ENCODE measurements around the gene CNST.
A peak's percentile ranks its signal among the peaks of the same experiment; 100 is the strongest.
"Not testable (repeated sequence)": the region's sequence is repeated elsewhere in the genome, so short reads cannot be mapped to it uniquely, and the experiment has no call there.

Gene CNST

GRCh38 chr1:246632281-246633168, 66.3 kb downstream of the CNST start:
- Histone ChIP-seq H3K9ac (ENCODE audit: low read depth, low read length) (peak overlapping the region; percentile 44), H3K9me3 (replicated peaks; ENCODE audit: low read length) (no peaks in the 10 kb centered on the region), H3K27me3 (ENCODE audit: control insufficient read depth, insufficient read depth, low read length) (no peaks in the 10 kb centered on the region), H3K4me2 (ENCODE audit: low read length) (peak overlapping the region; percentile 22), H3K4me1 (ENCODE audit: control insufficient read depth, insufficient read depth, low read length) (peaks cover 21% of the 10 kb centered on the region), H3K4me3 (ENCODE audit: low read length) (no peak overlapping the region), H3K36me3 (ENCODE audit: insufficient read depth, low read length) (peaks cover 14% of the 10 kb centered on the region)

GRCh38 chr1:246634659-246635058, 68.4 kb downstream of the CNST start:
- not testable (repeated sequence) for H3K4me2 ChIP-seq (ENCODE audit: low read length); H3K27me3 ChIP-seq (ENCODE audit: control insufficient read depth, insufficient read depth, low read length); H3K9ac ChIP-seq (ENCODE audit: low read depth, low read length); H3K4me3 ChIP-seq (ENCODE audit: low read length); H3K9me3 ChIP-seq (replicated peaks; ENCODE audit: low read length)
- Histone ChIP-seq H3K4me1 (ENCODE audit: control insufficient read depth, insufficient read depth, low read length) (peaks cover 21% of the 10 kb centered on the region), H3K36me3 (ENCODE audit: insufficient read depth, low read length) (peaks cover 20% of the 10 kb centered on the region)

- no peaks in the 10 kb centered on the region for H3K4me1 ChIP-seq (ENCODE audit: control insufficient read depth, insufficient read depth, low read length)
- peaks cover 20% of the 10 kb centered on the region for H3K36me3 ChIP-seq (ENCODE audit: insufficient read depth, low read length)
- no peak overlapping the region for H3K9ac ChIP-seq (ENCODE audit: low read depth, low read length)
- no peaks in the 10 kb centered on the region for H3K27me3 ChIP-seq (ENCODE audit: control insufficient read depth, insufficient read depth, low read length)
- no peaks in the 10 kb centered on the region for H3K9me3 ChIP-seq (replicated peaks; ENCODE audit: low read length)
- no peak overlapping the region for H3K4me2 ChIP-seq (ENCODE audit: low read length)
- H3K4me3 ChIP-seq (ENCODE audit: low read length), result no peak overlapping the region
Measured at GRCh38 chr1:246638941-246639655, 72.8 kb downstream of the CNST start.

- Histone ChIP-seq H3K4me1 (ENCODE audit: control insufficient read depth, insufficient read depth, low read length) (no peaks in the 10 kb centered on the region), H3K27me3 (ENCODE audit: control insufficient read depth, insufficient read depth, low read length) (no peaks in the 10 kb centered on the region), H3K4me2 (ENCODE audit: low read length) (no peak overlapping the region), H3K4me3 (ENCODE audit: low read length) (no peak overlapping the region), H3K9ac (ENCODE audit: low read depth, low read length) (no peak overlapping the region), H3K36me3 (ENCODE audit: insufficient read depth, low read length) (peaks cover 25% of the 10 kb centered on the region), H3K9me3 (replicated peaks; ENCODE audit: low read length) (no peaks in the 10 kb centered on the region)
Measured at GRCh38 chr1:246639732-246640131, 73.5 kb downstream of the CNST start.

GRCh38 chr1:246640747-246641146, 74.5 kb downstream of the CNST start:
- Histone ChIP-seq H3K9ac (ENCODE audit: low read depth, low read length) (no peak overlapping the region), H3K27me3 (ENCODE audit: control insufficient read depth, insufficient read depth, low read length) (no peaks in the 10 kb centered on the region), H3K36me3 (ENCODE audit: insufficient read depth, low read length) (peaks cover 25% of the 10 kb centered on the region), H3K4me1 (ENCODE audit: control insufficient read depth, insufficient read depth, low read length) (no peaks in the 10 kb centered on the region), H3K4me2 (ENCODE audit: low read length) (no peak overlapping the region), H3K9me3 (replicated peaks; ENCODE audit: low read length) (no peaks in the 10 kb centered on the region), H3K4me3 (ENCODE audit: low read length) (no peak overlapping the region)

GRCh38 chr1:246641394-246641793, 75.1 kb downstream of the CNST start:
- Histone ChIP-seq H3K36me3 (ENCODE audit: insufficient read depth, low read length) (peaks cover 22% of the 10 kb centered on the region), H3K4me3 (ENCODE audit: low read length) (no peak overlapping the region), H3K9ac (ENCODE audit: low read depth, low read length) (no peak overlapping the region), H3K4me2 (ENCODE audit: low read length) (no peak overlapping the region), H3K27me3 (ENCODE audit: control insufficient read depth, insufficient read depth, low read length) (no peaks in the 10 kb centered on the region), H3K9me3 (replicated peaks; ENCODE audit: low read length) (no peaks in the 10 kb centered on the region), H3K4me1 (ENCODE audit: control insufficient read depth, insufficient read depth, low read length) (no peaks in the 10 kb centered on the region)

GRCh38 chr1:246642719-246643118, 76.5 kb downstream of the CNST start:
- H3K27me3 ChIP-seq (ENCODE audit: control insufficient read depth, insufficient read depth, low read length), result no peaks in the 10 kb centered on the region
- H3K36me3 ChIP-seq (ENCODE audit: insufficient read depth, low read length), result peaks cover 15% of the 10 kb centered on the region
- H3K4me2 ChIP-seq (ENCODE audit: low read length), result no peak overlapping the region
- H3K4me3 ChIP-seq (ENCODE audit: low read length), result no peak overlapping the region
- H3K9ac ChIP-seq (ENCODE audit: low read depth, low read length), result no peak overlapping the region
- H3K4me1 ChIP-seq (ENCODE audit: control insufficient read depth, insufficient read depth, low read length), result peaks cover 4% of the 10 kb centered on the region
- no peaks in the 10 kb centered on the region for H3K9me3 ChIP-seq (replicated peaks; ENCODE audit: low read length)

- Histone ChIP-seq H3K9ac (ENCODE audit: low read depth, low read length) (peak overlapping the region; percentile 39), H3K9me3 (replicated peaks; ENCODE audit: low read length) (no peaks in the 10 kb centered on the region), H3K27me3 (ENCODE audit: control insufficient read depth, insufficient read depth, low read length) (no peaks in the 10 kb centered on the region), H3K4me3 (ENCODE audit: low read length) (peak overlapping the region; percentile 22), H3K36me3 (ENCODE audit: insufficient read depth, low read length) (peaks cover 21% of the 10 kb centered on the region), H3K4me2 (ENCODE audit: low read length) (peak overlapping the region; percentile 71), H3K4me1 (ENCODE audit: control insufficient read depth, insufficient read depth, low read length) (peaks cover 4% of the 10 kb centered on the region)
Measured at GRCh38 chr1:246647113-246647512, 80.9 kb downstream of the CNST start.

GRCh38 chr1:246647513-246647912, 81.3 kb downstream of the CNST start:
- Histone ChIP-seq H3K4me3 (ENCODE audit: low read length) (peak overlapping the region; percentile 22), H3K4me2 (ENCODE audit: low read length) (peak overlapping the region; percentile 71), H3K27me3 (ENCODE audit: control insufficient read depth, insufficient read depth, low read length) (no peaks in the 10 kb centered on the region), H3K9me3 (replicated peaks; ENCODE audit: low read length) (no peaks in the 10 kb centered on the region), H3K36me3 (ENCODE audit: insufficient read depth, low read length) (peaks cover 21% of the 10 kb centered on the region), H3K9ac (ENCODE audit: low read depth, low read length) (peak overlapping the region; percentile 39), H3K4me1 (ENCODE audit: control insufficient read depth, insufficient read depth, low read length) (peaks cover 4% of the 10 kb centered on the region)

GRCh38 chr1:246651012-246651695, 84.9 kb downstream of the CNST start:
- Histone ChIP-seq H3K9me3 (replicated peaks; ENCODE audit: low read length) (no peaks in the 10 kb centered on the region), H3K36me3 (ENCODE audit: insufficient read depth, low read length) (peaks cover 20% of the 10 kb centered on the region), H3K4me1 (ENCODE audit: control insufficient read depth, insufficient read depth, low read length) (peaks cover 4% of the 10 kb centered on the region), H3K4me3 (ENCODE audit: low read length) (no peak overlapping the region), H3K4me2 (ENCODE audit: low read length) (no peak overlapping the region), H3K9ac (ENCODE audit: low read depth, low read length) (no peak overlapping the region), H3K27me3 (ENCODE audit: control insufficient read depth, insufficient read depth, low read length) (no peaks in the 10 kb centered on the region)

GRCh38 chr1:246658567-246658966, 92.3 kb downstream of the CNST start:
- H3K27me3 ChIP-seq (ENCODE audit: control insufficient read depth, insufficient read depth, low read length), result no peaks in the 10 kb centered on the region
- no peaks in the 10 kb centered on the region for H3K9me3 ChIP-seq (replicated peaks; ENCODE audit: low read length)
- peaks cover 13% of the 10 kb centered on the region for H3K36me3 ChIP-seq (ENCODE audit: insufficient read depth, low read length)
- H3K9ac ChIP-seq (ENCODE audit: low read depth, low read length), result no peak overlapping the region
- H3K4me2 ChIP-seq (ENCODE audit: low read length), result no peak overlapping the region
- no peak overlapping the region for H3K4me3 ChIP-seq (ENCODE audit: low read length)
- no peaks in the 10 kb centered on the region for H3K4me1 ChIP-seq (ENCODE audit: control insufficient read depth, insufficient read depth, low read length)
